ENCODE measurements around the gene CCDC9.
"Not testable (repeated sequence)": the region's sequence is repeated elsewhere in the genome, so short reads cannot be mapped to it uniquely, and the experiment has no call there.

The CCDC9 gene

GRCh38 chr19:47258895-47259555, 2.7 kb downstream of the CCDC9 start:
- H3K4me3 ChIP-seq (ENCODE audit: low read depth, low read length), result no peak overlapping the region

- no peak overlapping the region for H3K4me3 ChIP-seq (ENCODE audit: low read depth, low read length)
These were observed 4.2 kb downstream of the CCDC9 start for GRCh38 chr19:47260476-47260875.

GRCh38 chr19:47261946-47262793, 5.8 kb downstream of the CCDC9 start:
- not testable (repeated sequence) for H3K4me3 ChIP-seq (ENCODE audit: low read depth, low read length)

- H3K4me3 ChIP-seq (ENCODE audit: low read depth, low read length), result no peak overlapping the region
These were observed 8.3 kb downstream of the CCDC9 start for GRCh38 chr19:47264629-47265028.

GRCh38 chr19:47266401-47266941, 10.1 kb downstream of the CCDC9 start:
- no peak overlapping the region for H3K4me3 ChIP-seq (ENCODE audit: low read depth, low read length)

GRCh38 chr19:47267350-47267759, 11.0 kb downstream of the CCDC9 start:
- H3K4me3 ChIP-seq (ENCODE audit: low read depth, low read length), result no peak overlapping the region

- no peak overlapping the region for H3K4me3 ChIP-seq (ENCODE audit: low read depth, low read length)
These were observed 11.7 kb downstream of the CCDC9 start for GRCh38 chr19:47268028-47268427.

- no peak overlapping the region for H3K4me3 ChIP-seq (ENCODE audit: low read depth, low read length)
These were observed 13.3 kb downstream of the CCDC9 start for GRCh38 chr19:47269596-47269995.

- H3K4me3 ChIP-seq (ENCODE audit: low read depth, low read length), result no peak overlapping the region
These were observed 14.1 kb downstream of the CCDC9 start for GRCh38 chr19:47270408-47270807.

GRCh38 chr19:47271949-47272348, 15.6 kb downstream of the CCDC9 start:
- no peak overlapping the region for H3K4me3 ChIP-seq (ENCODE audit: low read depth, low read length)

GRCh38 chr19:47272448-47273312, 16.4 kb downstream of the CCDC9 start:
- H3K4me3 ChIP-seq (ENCODE audit: low read depth, low read length), result peak overlapping the region; percentile 62

GRCh38 chr19:47273313-47274070, 17.2 kb downstream of the CCDC9 start:
- peak overlapping the region; percentile 62 for H3K4me3 ChIP-seq (ENCODE audit: low read depth, low read length)

GRCh38 chr19:47274071-47274890, 18.0 kb downstream of the CCDC9 start, which contains the start of gene INAFM1:
TSS of gene INAFM1 (plus strand) at chr19:47274885. CDS start at chr19:47274920, 35 bp downstream.
- peak within 1 kb of the TSS; percentile 67 for H3K4me3 ChIP-seq (ENCODE audit: low read depth, low read length)

GRCh38 chr19:47274891-47275761, 18.8 kb downstream of the CCDC9 start:
- H3K4me3 ChIP-seq (ENCODE audit: low read depth, low read length), result peak overlapping the region; percentile 67

- no peak overlapping the region for H3K4me3 ChIP-seq (ENCODE audit: low read depth, low read length)
These were observed 19.6 kb downstream of the CCDC9 start for GRCh38 chr19:47275791-47276461.

GRCh38 chr19:47276513-47276912, 20.2 kb downstream of the CCDC9 start:
- not testable (repeated sequence) for H3K4me3 ChIP-seq (ENCODE audit: low read depth, low read length)

GRCh38 chr19:47280183-47280797, 24.0 kb downstream of the CCDC9 start:
- H3K4me3 ChIP-seq (ENCODE audit: low read depth, low read length), result no peak overlapping the region

All from iPS-11a (cell line).